ENCODE measurements around the gene GPR157.

GRCh38 chr1:9073143-9073542 lies 55.8 kb downstream of the GPR157 start:
- TF ChIP-seq POLR2A (IDR thresholded peaks at IDR 0.05): no peak
- no peak for TF ChIP-seq CTCF (IDR thresholded peaks at IDR 0.05)
- no peak for TF ChIP-seq POLR2AphosphoS5 (IDR thresholded peaks at IDR 0.05)
